ENCODE data around the gene KLC3.

GRCh38 chr19:45363861-45364459 lies 23.4 kb downstream of the KLC3 start:
- TF ChIP-seq CTCF (IDR thresholded peaks at IDR 0.05) = no peak
- no peak for TF ChIP-seq POLR2A (IDR thresholded peaks at IDR 0.05)

Data from esophagus squamous epithelium (tissue), 4 donors.